ENCODE results near the gene GATA1. TPM values are rescaled to one million over a fixed set of nuclear protein-coding genes. Genes with fewer than 3 reads are reported as not detected.
"Not testable (repeated sequence)": the region's sequence is repeated elsewhere in the genome, so short reads cannot be mapped to it uniquely, and the experiment has no call there.

GATA1 gene
- total RNA-seq, 1 donor from 2014 or later = 0.87 TPM

DNA sequence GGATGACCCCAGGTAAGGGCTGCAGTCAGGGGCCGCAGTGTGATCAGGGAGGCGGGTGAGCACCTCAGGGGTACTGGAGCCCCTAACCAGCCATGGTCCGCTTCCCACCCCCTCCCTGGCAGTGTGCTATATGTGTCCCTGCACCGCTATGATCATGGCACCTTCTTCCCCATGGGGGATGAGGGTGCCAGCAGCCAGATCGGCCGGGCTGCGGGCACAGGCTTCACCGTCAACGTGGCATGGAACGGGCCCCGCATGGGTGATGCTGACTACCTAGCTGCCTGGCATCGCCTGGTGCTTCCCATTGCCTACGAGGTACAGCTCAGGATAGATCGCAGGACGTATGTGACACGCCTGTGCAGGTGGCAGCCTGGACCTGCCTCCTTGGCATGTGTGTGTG, 31.7 kb downstream of the GATA1 start:
- DNase-seq (no peak), ATAC-seq (no peak)
- no peak overlapping the region for H3K4me3 ChIP-seq
- no peaks in the 10 kb centered on the region for H3K9me3 ChIP-seq
- H3K36me3 ChIP-seq = no peaks in the 10 kb centered on the region
- no peaks in the 10 kb centered on the region for H3K4me1 ChIP-seq
- no peaks in the 10 kb centered on the region for H3K27me3 ChIP-seq
- H3K27ac ChIP-seq = no peak overlapping the region
- TF ChIP-seq, protein P1, sequence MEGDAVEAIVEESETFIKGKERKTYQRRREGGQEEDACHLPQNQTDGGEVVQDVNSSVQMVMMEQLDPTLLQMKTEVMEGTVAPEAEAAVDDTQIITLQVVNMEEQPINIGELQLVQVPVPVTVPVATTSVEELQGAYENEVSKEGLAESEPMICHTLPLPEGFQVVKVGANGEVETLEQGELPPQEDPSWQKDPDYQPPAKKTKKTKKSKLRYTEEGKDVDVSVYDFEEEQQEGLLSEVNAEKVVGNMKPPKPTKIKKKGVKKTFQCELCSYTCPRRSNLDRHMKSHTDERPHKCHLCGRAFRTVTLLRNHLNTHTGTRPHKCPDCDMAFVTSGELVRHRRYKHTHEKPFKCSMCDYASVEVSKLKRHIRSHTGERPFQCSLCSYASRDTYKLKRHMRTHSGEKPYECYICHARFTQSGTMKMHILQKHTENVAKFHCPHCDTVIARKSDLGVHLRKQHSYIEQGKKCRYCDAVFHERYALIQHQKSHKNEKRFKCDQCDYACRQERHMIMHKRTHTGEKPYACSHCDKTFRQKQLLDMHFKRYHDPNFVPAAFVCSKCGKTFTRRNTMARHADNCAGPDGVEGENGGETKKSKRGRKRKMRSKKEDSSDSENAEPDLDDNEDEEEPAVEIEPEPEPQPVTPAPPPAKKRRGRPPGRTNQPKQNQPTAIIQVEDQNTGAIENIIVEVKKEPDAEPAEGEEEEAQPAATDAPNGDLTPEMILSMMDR (IDR thresholded peaks at IDR 0.05) = no peak
- intact Hi-C loops (cut with DNase I) = no loop called here

DNA sequence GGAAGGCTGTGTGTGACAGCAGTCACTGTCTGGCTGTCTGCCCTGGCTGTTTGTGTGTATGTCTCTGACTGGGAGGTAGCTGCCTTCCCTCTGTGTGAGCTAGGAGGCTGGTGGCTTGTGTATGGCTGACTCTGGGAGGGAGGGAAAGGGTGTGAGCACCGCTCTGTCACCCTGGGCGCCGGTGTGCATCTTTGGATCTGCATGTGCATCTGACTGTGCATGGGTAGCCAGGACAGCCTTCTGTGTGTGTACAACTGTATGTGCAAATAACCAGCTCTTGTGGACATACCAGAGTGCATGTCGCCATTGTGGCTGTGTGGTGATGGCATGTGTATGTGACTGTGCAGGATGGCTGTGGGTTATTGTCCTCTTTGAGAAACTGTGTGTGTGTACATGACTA, 32.5 kb downstream of the GATA1 start:
- H3K27ac ChIP-seq = no peak overlapping the region
- no peak overlapping the region for H3K4me3 ChIP-seq
- ATAC-seq (no peak), DNase-seq (no peak)
- no peaks in the 10 kb centered on the region for H3K36me3 ChIP-seq
- no peaks in the 10 kb centered on the region for H3K9me3 ChIP-seq
- H3K4me1 ChIP-seq = no peaks in the 10 kb centered on the region
- intact Hi-C loops (cut with DNase I) = no loop called here
- TF ChIP-seq, protein P1 (IDR thresholded peaks at IDR 0.05) = no peak
- H3K27me3 ChIP-seq = no peaks in the 10 kb centered on the region

DNA sequence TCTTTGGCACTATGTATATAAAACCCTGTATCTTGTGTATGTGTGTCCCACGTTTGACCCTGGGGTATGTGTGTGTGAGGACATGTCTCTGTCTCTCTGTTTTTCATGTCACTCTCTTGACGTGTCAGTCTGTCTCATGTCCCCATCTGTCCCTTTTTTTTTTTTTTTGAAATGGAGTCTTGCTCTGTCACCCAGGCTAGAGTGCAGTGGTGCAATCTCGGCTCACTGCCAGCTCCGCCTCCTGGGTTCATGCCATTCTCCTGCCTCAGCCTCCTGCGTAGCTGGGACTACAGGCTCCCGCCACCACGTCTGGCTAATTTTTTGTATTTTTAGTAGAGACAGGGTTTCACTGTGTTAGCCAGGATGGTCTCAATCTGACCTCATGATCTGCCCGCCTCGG, 33.0 kb downstream of the GATA1 start:
- H3K36me3 ChIP-seq; H3K4me3 ChIP-seq; DNase-seq; H3K27me3 ChIP-seq; intact Hi-C loops (cut with DNase I); H3K27ac ChIP-seq; ATAC-seq; H3K9me3 ChIP-seq; H3K4me1 ChIP-seq: not testable (repeated sequence)

DNA sequence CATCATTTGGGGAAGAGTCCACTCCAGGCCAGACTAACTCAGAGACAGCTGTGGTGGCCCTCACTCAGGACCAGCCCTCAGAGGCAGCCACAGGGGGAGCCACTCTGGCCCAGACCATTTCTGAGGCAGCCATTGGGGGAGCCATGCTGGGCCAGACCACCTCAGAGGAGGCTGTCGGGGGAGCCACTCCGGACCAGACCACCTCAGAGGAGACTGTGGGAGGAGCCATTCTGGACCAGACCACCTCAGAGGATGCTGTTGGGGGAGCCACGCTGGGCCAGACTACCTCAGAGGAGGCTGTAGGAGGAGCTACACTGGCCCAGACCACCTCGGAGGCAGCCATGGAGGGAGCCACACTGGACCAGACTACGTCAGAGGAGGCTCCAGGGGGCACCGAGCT, 36.7 kb downstream of the GATA1 start:
- Histone ChIP-seq H3K27me3 (no peaks in the 10 kb centered on the region), H3K9me3 (no peaks in the 10 kb centered on the region), H3K27ac (no peak overlapping the region), H3K4me3 (no peak overlapping the region), H3K4me1 (no peaks in the 10 kb centered on the region), H3K36me3 (no peaks in the 10 kb centered on the region)
- ATAC-seq (no peak), DNase-seq (no peak)
- intact Hi-C loops (cut with DNase I) = no loop called here
- TF ChIP-seq, protein P1 (IDR thresholded peaks at IDR 0.05) = no peak

DNA sequence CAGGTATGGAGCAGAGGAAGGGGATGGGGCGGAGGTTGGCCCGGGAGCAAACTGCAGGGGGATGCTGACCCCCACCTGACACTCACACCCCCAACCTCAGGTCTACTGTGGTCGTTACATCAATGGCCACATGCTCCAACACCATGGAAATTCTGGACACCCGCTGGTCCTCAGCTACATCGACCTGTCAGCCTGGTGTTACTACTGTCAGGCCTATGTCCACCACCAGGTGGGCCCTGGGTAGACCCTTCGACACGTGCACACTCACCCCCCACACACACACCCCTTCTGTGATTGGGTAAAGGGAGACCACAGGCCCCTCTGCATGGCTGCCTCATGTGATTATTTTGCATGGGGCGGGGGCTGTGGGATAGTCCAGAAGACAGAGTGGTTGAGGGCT, 37.7 kb downstream of the GATA1 start:
- intact Hi-C loops (cut with DNase I) = no loop called here

DNA sequence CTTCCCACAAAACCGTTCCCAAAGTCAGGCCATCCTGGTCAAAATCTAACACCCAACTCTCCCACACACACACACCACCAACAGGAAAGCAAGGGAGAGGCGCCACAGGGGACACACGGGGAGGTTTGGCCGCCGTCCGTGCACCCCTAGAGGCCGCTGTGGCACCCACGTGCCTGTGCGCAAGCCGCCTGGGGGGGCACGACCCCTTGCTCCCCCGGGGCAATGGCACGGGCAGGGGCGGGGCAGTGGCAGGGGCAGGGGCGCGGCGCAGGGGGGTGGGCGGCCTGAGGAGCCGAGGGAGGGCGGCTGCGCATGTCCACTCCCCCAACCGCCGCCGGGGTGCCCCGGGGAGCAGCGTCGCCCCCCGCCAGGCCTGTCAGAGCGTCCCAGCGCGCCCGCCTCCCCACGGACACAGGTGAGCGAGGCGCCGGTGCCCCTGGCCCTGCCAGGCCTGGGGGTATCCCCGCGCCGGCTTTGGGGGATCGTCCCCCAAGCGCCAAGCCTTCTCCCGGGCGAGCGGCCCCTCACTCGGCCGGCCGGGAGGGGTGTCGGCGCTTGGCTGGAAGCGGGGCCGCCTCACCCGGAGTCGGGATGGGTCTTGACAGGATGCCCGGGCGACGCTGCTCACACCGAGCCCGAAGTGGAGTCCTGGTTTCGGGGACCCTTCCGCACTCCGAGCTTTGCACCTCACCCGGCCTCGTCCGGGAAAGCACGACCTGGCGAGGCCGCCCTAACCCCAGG, 39.9 kb downstream of the GATA1 start, which contains the start of gene ERAS:
Gene ERAS (plus strand): TSS at position 379 of the 741 bp plus-strand sequence. CDS start 2,611 bp downstream, outside the sequence.
- intact Hi-C loops (cut with DNase I) = no loop called here
- H3K4me3 ChIP-seq = no peak within 1 kb of the TSS
- H3K27ac ChIP-seq = no peak within 1 kb of the TSS
- no peaks in the 10 kb centered on the region for H3K36me3 ChIP-seq
- no peaks in the 10 kb centered on the region for H3K9me3 ChIP-seq
- no peak for ATAC-seq
- no peaks in the 10 kb centered on the region for H3K4me1 ChIP-seq
- DNase-seq = no peak
- H3K27me3 ChIP-seq = no peaks in the 10 kb centered on the region
- TF ChIP-seq, protein P1 (IDR thresholded peaks at IDR 0.05) = no peak

More for the DNA sequence above, 37.7 kb downstream of the GATA1 start:
- no peaks in the 10 kb centered on the region for H3K27me3 ChIP-seq
- no peaks in the 10 kb centered on the region for H3K4me1 ChIP-seq
- H3K9me3 ChIP-seq = no peaks in the 10 kb centered on the region
- DNase-seq (no peak), ATAC-seq (no peak)
- no peak overlapping the region for H3K4me3 ChIP-seq
- H3K36me3 ChIP-seq = no peaks in the 10 kb centered on the region
- TF ChIP-seq, protein P1 (IDR thresholded peaks at IDR 0.05) = no peak
- no peak overlapping the region for H3K27ac ChIP-seq
